Activated T-cell treated with anti-CD3 and anti-CD28 coated beads, Interleukin-2, amount 50 U/mL, for 24 hours (primary cell): Measurements from ENCODE around the gene CCL3.
"Not testable (repeated sequence)": the region's sequence is repeated elsewhere in the genome, so short reads cannot be mapped to it uniquely, and the experiment has no call there.

ENCODE experiments used
- DNase-seq: peaks from one replicate; pipeline ENCODE4 v3.0.0-alpha.2; 2020
- H3K27ac Mint-ChIP-seq: 2 replicates; pipeline ENCODE4 v1.8.0; 2020; ENCODE audit warnings: mild to moderate bottlenecking, mixed read lengths
- H3K27me3 Mint-ChIP-seq: 2 replicates; pipeline ENCODE4 v1.8.0; 2020; ENCODE audit warnings: mixed read lengths
- H3K36me3 Mint-ChIP-seq: 2 replicates; pipeline ENCODE4 v1.8.0; 2020; ENCODE audit warnings: low read depth, mixed read lengths
- H3K4me1 Mint-ChIP-seq: 2 replicates; pipeline ENCODE4 v1.8.0; 2020; ENCODE audit warnings: low read depth, mixed read lengths
- H3K4me3 Mint-ChIP-seq: 2 replicates; pipeline ENCODE4 v1.8.0; 2020; ENCODE audit warnings: mild to moderate bottlenecking, moderate library complexity, mixed read lengths
- H3K9me3 Mint-ChIP-seq: 2 replicates; pipeline ENCODE4 v1.8.0; 2020; ENCODE audit warnings: mixed read lengths

Gene CCL3

GRCh38 chr17:36106493-36106835, 16.5 kb upstream of the CCL3 start:
- peak overlapping the region; percentile 80 for H3K4me3 Mint-ChIP-seq
- peak; percentile 45 for DNase-seq
- H3K4me1 Mint-ChIP-seq: peaks cover 33% of the 10 kb centered on the region
- peaks cover 6% of the 10 kb centered on the region for H3K36me3 Mint-ChIP-seq
- no peaks in the 10 kb centered on the region for H3K9me3 Mint-ChIP-seq
- H3K27me3 Mint-ChIP-seq: peaks cover 44% of the 10 kb centered on the region
- H3K27ac Mint-ChIP-seq: peak overlapping the region; percentile 22

GRCh38 chr17:36105781-36106492, 16.0 kb upstream of the CCL3 start:
- peaks cover 39% of the 10 kb centered on the region for H3K27me3 Mint-ChIP-seq
- peak overlapping the region; percentile 72 for H3K27ac Mint-ChIP-seq
- H3K4me1 Mint-ChIP-seq: peaks cover 33% of the 10 kb centered on the region
- H3K36me3 Mint-ChIP-seq: peaks cover 6% of the 10 kb centered on the region
- peak overlapping the region; percentile 80 for H3K4me3 Mint-ChIP-seq
- no peaks in the 10 kb centered on the region for H3K9me3 Mint-ChIP-seq
- DNase-seq: no peak

GRCh38 chr17:36104701-36105181, 14.8 kb upstream of the CCL3 start:
- Mint-ChIP-seq H3K36me3 (peaks cover 6% of the 10 kb centered on the region), H3K4me3 (peak overlapping the region; percentile 80), H3K27ac (peak overlapping the region; percentile 91), H3K4me1 (peaks cover 39% of the 10 kb centered on the region), H3K27me3 (peaks cover 38% of the 10 kb centered on the region), H3K9me3 (no peaks in the 10 kb centered on the region)
- peak; percentile 40 for DNase-seq

GRCh38 chr17:36104246-36104645, 14.3 kb upstream of the CCL3 start:
- not testable (repeated sequence) for H3K9me3 Mint-ChIP-seq, H3K36me3 Mint-ChIP-seq, DNase-seq
- Mint-ChIP-seq H3K4me3 (peak overlapping the region; percentile 80), H3K4me1 (peaks cover 44% of the 10 kb centered on the region), H3K27ac (peak overlapping the region; percentile 91), H3K27me3 (peaks cover 36% of the 10 kb centered on the region)

- not testable (repeated sequence) for H3K36me3 Mint-ChIP-seq, H3K9me3 Mint-ChIP-seq
- peaks cover 35% of the 10 kb centered on the region for H3K27me3 Mint-ChIP-seq
- H3K4me3 Mint-ChIP-seq: peak within 1 kb of the TSS; percentile 80
- peak within 1 kb of the TSS; percentile 91 for H3K27ac Mint-ChIP-seq
- peak; percentile 56 for DNase-seq
- peaks cover 50% of the 10 kb centered on the region for H3K4me1 Mint-ChIP-seq
Measured at GRCh38 chr17:36103401-36103975, 13.5 kb upstream of the CCL3 start, which contains the start of gene CCL4. Gene CCL4, plus strand, starts transcription at chr17:36103827. Its CDS starts 79 bp downstream, at chr17:36103906.

GRCh38 chr17:36099004-36099403, 9.1 kb upstream of the CCL3 start:
- not testable (repeated sequence) for DNase-seq, H3K4me3 Mint-ChIP-seq, H3K36me3 Mint-ChIP-seq, H3K27ac Mint-ChIP-seq, H3K9me3 Mint-ChIP-seq
- Mint-ChIP-seq H3K4me1 (peaks cover 49% of the 10 kb centered on the region), H3K27me3 (peaks cover 25% of the 10 kb centered on the region)

GRCh38 chr17:36095992-36096391, 6.0 kb upstream of the CCL3 start:
- no peaks in the 10 kb centered on the region for H3K9me3 Mint-ChIP-seq
- peaks cover 22% of the 10 kb centered on the region for H3K27me3 Mint-ChIP-seq
- no peaks in the 10 kb centered on the region for H3K36me3 Mint-ChIP-seq
- H3K4me3 Mint-ChIP-seq: no peak overlapping the region
- peaks cover 59% of the 10 kb centered on the region for H3K4me1 Mint-ChIP-seq
- H3K27ac Mint-ChIP-seq: no peak overlapping the region
- DNase-seq: no peak

- Mint-ChIP-seq H3K27me3 (peaks cover 18% of the 10 kb centered on the region), H3K4me1 (peaks cover 63% of the 10 kb centered on the region), H3K4me3 (no peak overlapping the region), H3K27ac (no peak overlapping the region), H3K9me3 (no peaks in the 10 kb centered on the region), H3K36me3 (no peaks in the 10 kb centered on the region)
- DNase-seq: no peak
Measured at GRCh38 chr17:36094746-36095145, 4.8 kb upstream of the CCL3 start.

GRCh38 chr17:36094232-36094631, 4.3 kb upstream of the CCL3 start:
- Mint-ChIP-seq H3K9me3 (no peaks in the 10 kb centered on the region), H3K27me3 (peaks cover 18% of the 10 kb centered on the region), H3K4me1 (peaks cover 63% of the 10 kb centered on the region), H3K27ac (peak overlapping the region; percentile 69), H3K36me3 (no peaks in the 10 kb centered on the region), H3K4me3 (no peak overlapping the region)
- no peak for DNase-seq

- Mint-ChIP-seq H3K4me1 (peaks cover 67% of the 10 kb centered on the region), H3K27me3 (peaks cover 17% of the 10 kb centered on the region), H3K27ac (peak overlapping the region; percentile 94), H3K4me3 (peak overlapping the region; percentile 8)
- not testable (repeated sequence) for H3K36me3 Mint-ChIP-seq, DNase-seq, H3K9me3 Mint-ChIP-seq
Measured at GRCh38 chr17:36092715-36093114, 2.8 kb upstream of the CCL3 start.

GRCh38 chr17:36092230-36092629, 2.3 kb upstream of the CCL3 start:
- no peaks in the 10 kb centered on the region for H3K9me3 Mint-ChIP-seq
- peak overlapping the region; percentile 13 for H3K4me3 Mint-ChIP-seq
- H3K36me3 Mint-ChIP-seq: peaks cover 7% of the 10 kb centered on the region
- DNase-seq: peak; percentile 53
- peak overlapping the region; percentile 94 for H3K27ac Mint-ChIP-seq
- H3K27me3 Mint-ChIP-seq: peaks cover 17% of the 10 kb centered on the region
- H3K4me1 Mint-ChIP-seq: peaks cover 67% of the 10 kb centered on the region

- Mint-ChIP-seq H3K4me3 (peak overlapping the region; percentile 78), H3K36me3 (peaks cover 7% of the 10 kb centered on the region), H3K27me3 (peaks cover 11% of the 10 kb centered on the region), H3K4me1 (peaks cover 70% of the 10 kb centered on the region), H3K27ac (peak overlapping the region; percentile 98), H3K9me3 (no peaks in the 10 kb centered on the region)
- no peak for DNase-seq
Measured at GRCh38 chr17:36089339-36089865, 541 bp downstream of the CCL3 start.

GRCh38 chr17:36088670-36089338, 1.1 kb downstream of the CCL3 start:
- H3K27ac Mint-ChIP-seq: peak overlapping the region; percentile 98
- no peak for DNase-seq
- peaks cover 73% of the 10 kb centered on the region for H3K4me1 Mint-ChIP-seq
- peaks cover 7% of the 10 kb centered on the region for H3K36me3 Mint-ChIP-seq
- no peaks in the 10 kb centered on the region for H3K9me3 Mint-ChIP-seq
- peaks cover 11% of the 10 kb centered on the region for H3K27me3 Mint-ChIP-seq
- H3K4me3 Mint-ChIP-seq: peak overlapping the region; percentile 78

- Mint-ChIP-seq H3K4me1 (peaks cover 74% of the 10 kb centered on the region), H3K27ac (peak overlapping the region; percentile 98), H3K4me3 (peak overlapping the region; percentile 78)
- not testable (repeated sequence) for H3K36me3 Mint-ChIP-seq, DNase-seq, H3K9me3 Mint-ChIP-seq, H3K27me3 Mint-ChIP-seq
Measured at GRCh38 chr17:36087897-36088572, 1.9 kb downstream of the CCL3 start.
